H1 (cell line): ENCODE data around the gene SIRT5. TPM values are rescaled to one million over a fixed set of nuclear protein-coding genes. Genes with fewer than 3 reads are reported as not detected.

Source experiments
- CTCF ChIA-PET: fragments of 300-600 bp; sonication (Branson Sonifier 250); formaldehyde crosslinking; loops from one replicate; lab custom pipeline; 2021; ENCODE audit not compliant: partially characterized antibody; lab: Charles Lee
- POLR2A ChIA-PET: fragments of 300-600 bp; sonication (Branson Sonifier 250); formaldehyde crosslinking; loops from one replicate; lab custom pipeline; 2021; ENCODE audit warnings: inconsistent platforms; ENCODE audit not compliant: partially characterized antibody; lab: Charles Lee
- DNase-seq, 2 experiments: peaks; one replicate each; pipeline versions ENCODE4 v3.0.0 to v3.0.0-alpha.2; 2010 to 2022; ENCODE audit warnings: low spot score in 2 of 2, low read depth in 1 of 2, mixed read lengths in 1 of 2
- FAIRE-seq: peaks from 2 replicates; lab custom pipeline; 2011; peaks lifted over from hg19 to GRCh38; lab: Jason Lieb, UNC
- H2AFZ ChIP-seq: 2 replicates; pipeline ENCODE4 v1.8.1; 2012; ENCODE audit warnings: low read length, inconsistent platforms
- H2AK5ac ChIP-seq: 2 replicates; pipeline ENCODE4 v1.6.1; 2013; ENCODE audit warnings: low read depth, low read length
- H2BK120ac ChIP-seq: replicated peaks from 2 replicates; pipeline ENCODE3; 2013; ENCODE audit warnings: low read depth, low read length, inconsistent platforms
- H2BK12ac ChIP-seq: 2 replicates; pipeline ENCODE4 v1.6.1; 2013; ENCODE audit warnings: low read depth, low read length
- H2BK15ac ChIP-seq: 2 replicates; pipeline ENCODE4 v1.6.1; 2013; ENCODE audit warnings: low read length
- H2BK20ac ChIP-seq: 2 replicates; pipeline ENCODE4 v1.6.1; 2013; ENCODE audit warnings: low read length
- H2BK5ac ChIP-seq: 2 replicates; pipeline ENCODE4 v1.6.1; 2013; ENCODE audit warnings: low read depth, low read length
- H3K14ac ChIP-seq: 2 replicates; pipeline ENCODE4 v1.6.1; 2013; ENCODE audit warnings: inconsistent platforms; ENCODE audit not compliant: insufficient read length
- H3K18ac ChIP-seq: 2 replicates; pipeline ENCODE4 v1.6.1; 2013; ENCODE audit warnings: low read length; ENCODE audit errors: extremely low read depth
- H3K23ac ChIP-seq: 2 replicates; pipeline ENCODE4 v1.6.1; 2013; ENCODE audit warnings: inconsistent platforms; ENCODE audit not compliant: insufficient read length
- H3K23me2 ChIP-seq: 2 replicates; pipeline ENCODE4 v1.6.1; 2013; ENCODE audit warnings: low read depth, low read length
- H3K27ac ChIP-seq: 2 replicates; pipeline ENCODE4 v1.6.1; 2011; ENCODE audit warnings: low read depth, low read length, inconsistent platforms
- H3K27me3 ChIP-seq, 4 experiments: replicated peaks in 1 of 4; 1 replicate in 1 of 4; 2 replicates in 3 of 4; pipeline versions ENCODE4 v1.6.1 to v1.8.1; 2011 to 2013; ENCODE audit warnings: low read length in 3 of 4, mild to moderate bottlenecking in 3 of 4, inconsistent platforms in 2 of 4, mixed read lengths in 2 of 4, moderate library complexity in 1 of 4; ENCODE audit not compliant: control insufficient read depth in 3 of 4, insufficient read depth in 3 of 4; ENCODE audit errors: extremely low read depth in 1 of 4
- H3K36me3 ChIP-seq, 4 experiments: 2 replicates each; pipeline versions ENCODE4 v1.6.1 to v1.8.1; 2011 to 2013; ENCODE audit warnings: mild to moderate bottlenecking in 4 of 4, low read length in 3 of 4, moderate library complexity in 2 of 4, control low read depth in 1 of 4, inconsistent platforms in 1 of 4; ENCODE audit not compliant: insufficient read depth in 4 of 4, control insufficient read depth in 2 of 4
- H3K4ac ChIP-seq: replicated peaks from 2 replicates; pipeline ENCODE3; 2013; ENCODE audit warnings: low read length, low read depth, mixed read lengths, inconsistent platforms; ENCODE audit not compliant: insufficient read length
- H3K4me1 ChIP-seq, 4 experiments: replicated peaks in 1 of 4; 1 replicate in 1 of 4; 2 replicates in 3 of 4; pipeline versions ENCODE4 v1.6.1 to v1.8.1; 2011 to 2013; ENCODE audit warnings: low read length in 3 of 4, inconsistent platforms in 2 of 4, mixed read lengths in 1 of 4; ENCODE audit not compliant: insufficient read depth in 4 of 4, control insufficient read depth in 3 of 4
- H3K4me2 ChIP-seq, 2 experiments: 2 replicates each; pipeline versions ENCODE4 v1.6.1 to v1.8.1; 2011 to 2013; ENCODE audit warnings: low read depth in 2 of 2, low read length in 2 of 2, control low read depth in 1 of 2, inconsistent platforms in 1 of 2, mild to moderate bottlenecking in 1 of 2; ENCODE audit not compliant: insufficient read depth in 1 of 2
- H3K4me3 ChIP-seq, 4 experiments: fragments of 200-600, 300-600 bp in 1 of 4; sonication (generic), shearing (Covaris generic), sonication (Bioruptor Twin) in 1 of 4; 2 replicates each; pipeline versions ENCODE4 v1.5.1 to v1.8.1; 2011 to 2016; ENCODE audit warnings: low read length in 4 of 4, low read depth in 3 of 4, control low read depth in 2 of 4, inconsistent platforms in 2 of 4, mild to moderate bottlenecking in 2 of 4, mixed read lengths in 1 of 4, moderate library complexity in 1 of 4; ENCODE audit not compliant: insufficient read depth in 2 of 4; ENCODE audit errors: extremely low read depth in 1 of 4
- H3K56ac ChIP-seq: replicated peaks from 2 replicates; pipeline ENCODE3; 2013; ENCODE audit warnings: low read depth, mild to moderate bottlenecking, mixed read lengths, low read length, inconsistent platforms; ENCODE audit not compliant: insufficient read length
- H3K79me1 ChIP-seq: 2 replicates; pipeline ENCODE4 v1.6.1; 2013; ENCODE audit warnings: low read depth, low read length, control low read depth
- H3K79me2 ChIP-seq, 2 experiments: 2 replicates each; pipeline versions ENCODE4 v1.6.1 to v1.8.1; 2012 to 2013; ENCODE audit warnings: low read length in 2 of 2, mild to moderate bottlenecking in 2 of 2, inconsistent platforms in 1 of 2; ENCODE audit not compliant: insufficient read depth in 2 of 2, control insufficient read depth in 1 of 2
- H3K9ac ChIP-seq, 4 experiments: replicated peaks in 1 of 4; 1 replicate in 1 of 4; 2 replicates in 3 of 4; pipeline versions ENCODE4 v1.6.1 to v1.8.1; 2011 to 2013; ENCODE audit warnings: low read depth in 3 of 4, low read length in 3 of 4, control low read depth in 2 of 4, mild to moderate bottlenecking in 2 of 4, moderate library complexity in 2 of 4, inconsistent platforms in 1 of 4; ENCODE audit errors: extremely low read depth in 1 of 4
- H3K9me3 ChIP-seq, 2 experiments: 2 replicates each; pipeline versions ENCODE4 v1.6.1 to v1.8.1; 2012 to 2013; ENCODE audit warnings: mild to moderate bottlenecking in 2 of 2, moderate library complexity in 2 of 2, control low read depth in 1 of 2, inconsistent platforms in 1 of 2, low read depth in 1 of 2, low read length in 1 of 2, mixed read lengths in 1 of 2; ENCODE audit not compliant: insufficient read depth in 2 of 2
- H4K20me1 ChIP-seq, 2 experiments: replicated peaks in 1 of 2; 2 replicates each; pipeline versions ENCODE3 to v1.8.1; 2011 to 2013; ENCODE audit warnings: inconsistent platforms in 2 of 2, low read length in 2 of 2, mild to moderate bottlenecking in 1 of 2; ENCODE audit not compliant: insufficient read depth in 2 of 2, control insufficient read depth in 1 of 2
- H4K5ac ChIP-seq: 2 replicates; pipeline ENCODE4 v1.6.1; 2013; ENCODE audit warnings: low read length, low read depth, mixed read lengths, inconsistent platforms; ENCODE audit not compliant: insufficient read length
- H4K8ac ChIP-seq: 2 replicates; pipeline ENCODE4 v1.8.0; 2013; ENCODE audit warnings: mild to moderate bottlenecking, moderate library complexity, low read length, inconsistent platforms; ENCODE audit not compliant: insufficient read depth; ENCODE audit errors: extremely low read depth
- H4K91ac ChIP-seq: replicated peaks from 2 replicates; pipeline ENCODE3; 2013; ENCODE audit warnings: low read length, mixed read lengths, inconsistent platforms; ENCODE audit not compliant: insufficient read length
- ASH2L ChIP-seq: fragments of 200-600, 300-600 bp; sonication (generic); IDR thresholded peaks from one replicate; pipeline ENCODE4 v1.7.1; 2017; ENCODE audit warnings: low read length
- BACH1 ChIP-seq: IDR thresholded peaks from 2 replicates; pipeline ENCODE4 v1.6.1; 2012; ENCODE audit warnings: low read length, improper control_type of control experiment
- CBX8 ChIP-seq: fragments of 300-800, 300-1000 bp; sonication (generic); IDR thresholded peaks from 2 replicates; pipeline ENCODE4 v1.7.1; 2016; ENCODE audit warnings: low read depth, low read length, borderline replicate concordance
- CREB1 ChIP-seq: IDR thresholded peaks from 2 replicates; pipeline ENCODE4 v1.6.1; 2012; ENCODE audit warnings: inconsistent platforms
- MAX ChIP-seq: IDR thresholded peaks from 2 replicates; pipeline ENCODE4 v1.6.1; 2012; ENCODE audit warnings: inconsistent platforms
- NANOG ChIP-seq: IDR thresholded peaks from 2 replicates; pipeline ENCODE4 v1.6.1; 2011; ENCODE audit warnings: low read length, low read depth, mild to moderate bottlenecking, inconsistent platforms; ENCODE audit not compliant: insufficient read depth, poor library complexity, severe bottlenecking
- PHF8 ChIP-seq: fragments of 200-600 bp; sonication (generic); conservative IDR thresholded peaks from 2 replicates; pipeline ENCODE4 v1.7.1; 2012; ENCODE audit warnings: low read depth, mild to moderate bottlenecking, inconsistent platforms, low read length, moderate library complexity
- POU5F1 ChIP-seq: IDR thresholded peaks from 2 replicates; pipeline ENCODE4 v1.6.1; 2011; ENCODE audit warnings: low read depth, mild to moderate bottlenecking, low read length, moderate library complexity
- RXRA ChIP-seq: IDR thresholded peaks from 2 replicates; pipeline ENCODE4 v1.6.1; 2011; ENCODE audit warnings: low read depth, mild to moderate bottlenecking, low read length, moderate library complexity; ENCODE audit not compliant: insufficient read depth
- TCF12 ChIP-seq: IDR thresholded peaks from 2 replicates; pipeline ENCODE4 v1.6.1; 2011; ENCODE audit warnings: low read depth, mild to moderate bottlenecking, low read length
- TEAD4 ChIP-seq: IDR thresholded peaks from 2 replicates; pipeline ENCODE4 v1.6.1; 2012; ENCODE audit warnings: low read depth, low read length, inconsistent platforms, mixed read lengths
- USF2 ChIP-seq: IDR thresholded peaks from 2 replicates; pipeline ENCODE4 v1.6.1; 2011; ENCODE audit warnings: low read length, improper control_type of control experiment
- WGBS, 2 experiments: shearing (Covaris generic) in 1 of 2; methylation state at CpG; one replicate each; pipeline versions ENCODE4 v1.1.6 to v1.1.7; 2013 to 2015; ENCODE audit warnings: low lambda C conversion rate in 2 of 2, mixed read lengths in 2 of 2, inconsistent platforms in 1 of 2, low coverage in 1 of 2, missing lambda C conversion rate in 1 of 2; ENCODE audit not compliant: insufficient replicate concordance in 2 of 2, insufficient coverage in 1 of 2, insufficient read length in 1 of 2; ENCODE audit errors: extremely low coverage in 1 of 2, missing lambda C conversion rate in 1 of 2; 5-methylcytosine and 5-hydroxymethylcytosine counted together
- polyA plus RNA-seq, 7 experiments: library from polyadenylated mRNA; depleted of rRNA in 3 of 7; stranded (reverse) in 5 of 7; unstranded in 2 of 7; fragments of >200 nt in 5 of 7; fragments of 200-250 nt in 2 of 7; gene quantifications; 1 replicate in 5 of 7; 2 replicates in 1 of 7; 4 replicates in 1 of 7; pipeline versions ENCODE4 v1.2.1 to v1.2.3, GENCODE V29; 2011 to 2013; ENCODE audit warnings: missing spikeins in 2 of 7, mixed read lengths in 2 of 7
- total RNA-seq: library from RNA; stranded (reverse); fragmentation: NEBNext Ultra II Directional; extraction: Animal tissue kit (Norgen Biotek cat#: 25700); gene quantifications from 2 replicates; pipeline ENCODE4 v1.2.1, GENCODE V29; 2021

Gene SIRT5
- total and polyA plus RNA-seq, 2 of the 8 experiments (the other 6 are each of a cell fraction or from before 2014, with no cell fraction given) = 7.4 to 14.7 TPM

- H3K27me3 ChIP-seq = no peaks in the 10 kb centered on the region
- no peak overlapping the region for H2BK15ac ChIP-seq
- H2AK5ac ChIP-seq = no peak overlapping the region
- H3K9me3 ChIP-seq = no peaks in the 10 kb centered on the region
- no peak overlapping the region for H3K14ac ChIP-seq
- no peak overlapping the region for H2AFZ ChIP-seq
- H3K18ac ChIP-seq = no peak overlapping the region
- DNase-seq (no peak), FAIRE-seq (no peak)
- CTCF ChIA-PET = interaction anchor here (0.7 kb wide), 1 partner anchor 167 kb away, joined by 3 read pairs; no protein-coding TSS in a partner anchor
- H3K79me2 ChIP-seq = no peaks in the 10 kb centered on the region
- H3K4ac ChIP-seq = no peak overlapping the region
- no peak overlapping the region for H4K8ac ChIP-seq
- H2BK12ac ChIP-seq = no peak overlapping the region
- H3K4me2 ChIP-seq = no peak overlapping the region
- no peak overlapping the region for H4K5ac ChIP-seq
- 74% methylated on average over 4 of the region's 4 CpGs; no CpG with 5 or more reads in 1 of the 2 experiments for WGBS, 2 experiments
- H4K20me1 ChIP-seq = no peaks in the 10 kb centered on the region
- H3K4me3 ChIP-seq = no peak overlapping the region
- H2BK20ac ChIP-seq = no peak overlapping the region
- H3K23me2 ChIP-seq = no peaks in the 10 kb centered on the region; the same call in 1 of the 2 replicates
- H3K79me1 ChIP-seq = no peaks in the 10 kb centered on the region
- 0 out of 7 replicates have a peak, but pooled peaks cover 0 to 2% (median 0%) of the 10 kb centered on the region in 4 experiments for H3K4me1 ChIP-seq
- no peak overlapping the region for H3K9ac ChIP-seq
- H3K36me3 ChIP-seq = peaks cover 2 to 25% (median 11%) of the 10 kb centered on the region in 4 experiments; a peak in 5 of 8 replicates
- H3K27ac ChIP-seq = no peak overlapping the region
- no peak overlapping the region for H4K91ac ChIP-seq
- no peak overlapping the region for H2BK5ac ChIP-seq
- no peak overlapping the region for H3K56ac ChIP-seq
- no peak overlapping the region for H3K23ac ChIP-seq
- H2BK120ac ChIP-seq = no peak overlapping the region
- POLR2A ChIA-PET = interaction anchor here (1.2 to 1.3 kb wide), 2 partner anchors 14 to 15 kb away, joined by 3 read pairs; partner anchors contain the start of gene NOL7
- TF ChIP-seq NANOG (no peak), POU5F1 (no peak), BACH1 (no peak), PHF8 (no peak), ASH2L (no peak), CREB1 (no peak), USF2 (no peak), TCF12 (no peak), MAX (no peak), TEAD4 (no peak), RXRA (no peak), CBX8 (no peak)
Observed at GRCh38 chr6:13629459-13630116, 55.2 kb downstream of the SIRT5 start.
